SK-MEL-5 (cell line): ENCODE results near the gene GJA4. TPM values are rescaled to one million over a fixed set of nuclear protein-coding genes. Genes with fewer than 3 reads are reported as not detected.
"Not testable (repeated sequence)": the region's sequence is repeated elsewhere in the genome, so short reads cannot be mapped to it uniquely, and the experiment has no call there.

Source experiments
- DNase-seq: peaks from one replicate; pipeline ENCODE4 v3.0.0-alpha.2; 2016; ENCODE audit warnings: low read depth, low spot score
- in situ Hi-C: cut with HindIII; loops from 2 replicates; pipeline ENCODE4 v1.10.0; 2016; ENCODE audit warnings: low sequenced_read_pairs, high pct_unique_total_duplicates, low pct_unique_long_range_greater_than_20kb
- total RNA-seq: library from RNA; depleted of rRNA; stranded (reverse); fragments of >200 nt; shearing (Covaris generic); gene quantifications from 2 replicates; pipeline ENCODE4 v1.2.3, GENCODE V29; 2014

The GJA4 gene
- total RNA-seq, 1 experiment from 2014 or later = not detected

DNA sequence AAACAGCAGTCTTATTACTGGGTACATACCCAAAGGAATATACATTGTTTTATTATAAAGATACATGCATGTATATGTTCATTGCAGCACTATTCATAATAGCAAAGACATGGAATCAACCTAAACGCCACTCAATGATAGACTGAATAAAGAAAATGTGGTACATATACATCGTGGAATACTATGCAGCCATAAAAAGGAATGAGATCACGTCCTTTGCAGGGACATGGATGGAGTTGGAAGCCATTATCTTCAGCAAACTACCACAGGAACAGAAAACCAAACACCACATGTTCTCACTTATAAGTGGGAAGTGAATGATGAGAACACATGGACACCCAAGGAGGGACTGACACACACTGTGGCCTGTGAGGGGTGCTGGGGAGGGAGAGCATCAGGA lies 18.0 kb downstream of the GJA4 start:
- in situ Hi-C loops, DNase-seq: not testable (repeated sequence)

DNA sequence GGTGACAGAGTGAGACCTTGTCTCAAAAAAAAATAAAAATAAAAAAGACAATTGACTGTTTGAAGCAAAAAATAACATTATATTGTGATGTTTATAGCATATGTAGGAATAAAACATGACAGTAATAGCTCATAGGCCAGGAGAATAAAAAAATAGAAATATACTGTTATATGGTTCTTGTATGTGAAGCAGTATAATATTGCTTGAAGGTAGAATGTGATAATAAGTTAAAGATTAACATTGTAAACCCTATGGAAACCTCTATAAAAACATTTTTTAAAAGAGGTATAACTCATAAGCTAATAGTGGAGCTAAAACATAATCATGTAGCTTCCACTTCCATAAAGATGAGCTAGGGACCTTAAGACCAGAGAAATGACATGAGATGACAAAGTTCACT lies 23.5 kb downstream of the GJA4 start:
- in situ Hi-C loops = no loop called here
- no peak for DNase-seq

DNA sequence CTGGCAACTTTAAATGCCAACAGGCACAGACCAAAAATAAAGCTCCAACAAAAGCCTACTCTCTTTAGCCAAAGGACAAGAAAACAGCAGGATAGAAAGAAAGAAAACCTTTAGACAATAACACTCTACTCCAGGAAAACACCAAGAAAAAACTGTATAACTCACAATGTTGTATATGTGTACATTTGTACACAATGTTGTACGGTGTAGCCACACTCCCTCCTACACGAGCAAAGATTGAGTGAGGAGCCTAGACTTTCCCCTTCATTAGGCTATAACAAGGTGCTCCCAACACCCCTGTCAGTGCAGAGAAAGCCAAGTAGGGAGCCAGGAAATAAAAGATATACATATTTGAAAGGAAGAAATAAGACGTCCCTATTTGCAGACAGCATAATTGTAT lies 24.0 kb downstream of the GJA4 start:
- no peak for DNase-seq
- in situ Hi-C loops = no loop called here

- DNase-seq, in situ Hi-C loops: not testable (repeated sequence)
Measured at GRCh38 chr1:34818862-34819261, 26.1 kb downstream of the GJA4 start.

- no peak for DNase-seq
- in situ Hi-C loops = no loop called here
Measured at GRCh38 chr1:34822202-34822601, 29.4 kb downstream of the GJA4 start.

GRCh38 chr1:34824817-34825454 lies 32.1 kb downstream of the GJA4 start:
- in situ Hi-C loops = no loop called here
- DNase-seq = no peak

DNA sequence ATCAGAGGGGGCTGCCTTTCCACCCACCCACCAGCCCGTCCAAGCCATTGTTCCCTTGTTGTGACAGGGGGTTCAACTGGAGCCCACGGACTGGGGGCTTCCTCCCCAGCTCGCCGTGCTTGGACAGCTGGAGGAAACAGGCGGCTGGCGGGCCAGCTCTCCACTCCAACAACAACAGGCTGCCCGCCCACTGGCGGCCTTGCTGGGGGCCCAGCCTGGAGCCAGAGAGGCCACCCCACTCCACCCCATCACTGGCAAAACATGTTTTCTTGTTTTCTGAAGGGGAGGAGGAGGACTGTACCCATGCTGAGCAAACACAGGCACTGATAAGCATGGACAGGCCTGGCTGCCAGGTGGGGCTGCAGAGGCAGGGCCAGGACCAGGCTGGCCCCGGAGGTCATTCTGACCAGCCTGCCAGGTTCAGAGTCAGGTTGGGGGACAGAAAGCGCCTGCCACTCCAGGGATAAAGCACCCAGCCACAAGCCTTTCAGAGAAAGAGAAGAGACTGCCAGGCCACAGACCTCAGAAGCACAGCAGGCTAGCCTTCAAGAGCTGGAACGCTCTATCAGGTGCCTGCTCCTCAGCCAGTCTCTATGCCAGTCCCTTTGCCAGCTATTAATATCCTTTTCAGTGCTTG lies 32.8 kb downstream of the GJA4 start:
- in situ Hi-C loops = no loop called here

DNA sequence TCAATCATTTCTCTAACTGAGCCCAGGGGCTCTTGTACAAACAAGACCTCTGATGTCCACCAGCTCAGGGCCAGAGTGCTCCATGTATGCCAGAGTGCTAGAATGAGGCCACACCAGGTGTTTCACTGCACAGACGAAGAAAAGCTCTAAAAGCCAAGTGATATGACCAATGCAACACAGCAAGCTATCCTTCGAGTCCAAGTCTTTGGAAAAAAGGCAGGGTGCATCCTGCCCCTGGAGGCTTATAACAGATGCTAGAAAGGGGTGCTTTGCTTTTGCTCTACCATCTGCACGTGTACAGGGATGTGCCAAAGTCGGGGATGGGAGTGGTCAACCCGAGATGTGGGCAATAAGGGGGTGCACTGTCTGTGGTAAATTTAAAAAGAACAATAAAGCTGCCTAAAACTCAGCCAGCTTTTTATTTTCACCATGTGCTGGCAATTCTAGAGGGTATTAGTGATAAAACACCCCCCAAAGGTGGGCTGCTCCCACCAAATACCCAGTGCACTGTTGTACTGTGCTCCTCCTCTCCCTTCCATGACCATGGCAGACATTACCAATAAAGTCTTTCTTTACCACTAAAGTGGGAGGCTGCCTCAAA lies 34.6 kb downstream of the GJA4 start:
- no peak for DNase-seq
- in situ Hi-C loops = no loop called here

More for the DNA sequence above, 32.8 kb downstream of the GJA4 start:
- DNase-seq = no peak

- DNase-seq = no peak
- in situ Hi-C loops = no loop called here
Measured at GRCh38 chr1:34828611-34829010, 35.8 kb downstream of the GJA4 start.

GRCh38 chr1:34829250-34829649 lies 36.5 kb downstream of the GJA4 start:
- in situ Hi-C loops = no loop called here
- no peak for DNase-seq

DNA sequence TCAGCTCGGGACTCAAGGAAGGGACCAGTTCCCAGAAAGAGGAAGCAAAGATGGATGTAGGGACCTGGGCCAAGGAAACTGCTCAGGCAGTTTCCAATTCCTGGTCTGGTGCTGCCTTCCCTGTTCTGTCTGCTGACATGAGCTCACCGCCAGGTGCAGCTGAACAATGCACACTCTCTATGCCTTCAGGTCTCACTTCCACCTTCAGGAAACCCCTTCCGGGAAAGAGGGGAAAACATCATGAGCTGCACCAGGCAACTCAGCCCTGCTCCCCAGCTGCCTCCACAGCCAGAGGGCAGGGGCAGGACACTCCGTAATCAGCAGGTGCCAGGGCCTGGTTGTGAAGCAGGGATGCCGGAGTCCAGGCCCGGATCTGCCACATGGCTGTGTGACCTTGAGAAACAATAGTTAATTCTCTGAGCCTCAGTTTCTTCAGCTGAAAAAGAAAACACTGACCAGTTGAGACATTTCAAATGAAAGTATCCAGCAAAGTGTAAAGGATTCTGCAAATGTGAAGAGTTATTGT lies 39.0 kb downstream of the GJA4 start:
- in situ Hi-C loops = no loop called here
- DNase-seq = no peak

GRCh38 chr1:34833711-34834110 lies 40.9 kb downstream of the GJA4 start:
- in situ Hi-C loops = no loop called here
- no peak for DNase-seq

- no peak for DNase-seq
- in situ Hi-C loops = no loop called here
Measured at GRCh38 chr1:34839526-34840305, 46.9 kb downstream of the GJA4 start.

DNA sequence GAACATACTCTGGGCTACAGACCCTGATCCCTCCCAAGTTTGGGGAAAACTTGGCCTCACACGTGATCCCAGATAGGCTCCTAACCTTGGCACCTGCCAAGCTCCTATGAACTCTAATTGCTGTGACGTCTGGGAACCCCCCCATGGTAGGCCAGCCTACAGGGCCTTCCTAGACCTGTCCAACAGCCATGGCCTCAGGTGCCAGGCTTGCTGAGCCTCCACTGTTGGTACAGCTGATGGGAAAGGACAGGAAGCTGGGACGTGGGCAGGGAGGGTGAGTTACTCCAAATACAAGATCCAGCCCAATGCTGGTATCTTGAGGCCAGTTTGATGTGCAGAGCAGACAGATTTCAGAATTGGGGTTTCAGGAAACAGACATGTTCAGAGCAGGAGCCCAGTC lies 47.6 kb downstream of the GJA4 start:
- in situ Hi-C loops = no loop called here
- no peak for DNase-seq

- no peak for DNase-seq
- in situ Hi-C loops = no loop called here
Measured at GRCh38 chr1:34842073-34842472, 49.3 kb downstream of the GJA4 start.

- in situ Hi-C loops = no loop called here
- no peak for DNase-seq
Measured at GRCh38 chr1:34842952-34843371, 50.2 kb downstream of the GJA4 start.

DNA sequence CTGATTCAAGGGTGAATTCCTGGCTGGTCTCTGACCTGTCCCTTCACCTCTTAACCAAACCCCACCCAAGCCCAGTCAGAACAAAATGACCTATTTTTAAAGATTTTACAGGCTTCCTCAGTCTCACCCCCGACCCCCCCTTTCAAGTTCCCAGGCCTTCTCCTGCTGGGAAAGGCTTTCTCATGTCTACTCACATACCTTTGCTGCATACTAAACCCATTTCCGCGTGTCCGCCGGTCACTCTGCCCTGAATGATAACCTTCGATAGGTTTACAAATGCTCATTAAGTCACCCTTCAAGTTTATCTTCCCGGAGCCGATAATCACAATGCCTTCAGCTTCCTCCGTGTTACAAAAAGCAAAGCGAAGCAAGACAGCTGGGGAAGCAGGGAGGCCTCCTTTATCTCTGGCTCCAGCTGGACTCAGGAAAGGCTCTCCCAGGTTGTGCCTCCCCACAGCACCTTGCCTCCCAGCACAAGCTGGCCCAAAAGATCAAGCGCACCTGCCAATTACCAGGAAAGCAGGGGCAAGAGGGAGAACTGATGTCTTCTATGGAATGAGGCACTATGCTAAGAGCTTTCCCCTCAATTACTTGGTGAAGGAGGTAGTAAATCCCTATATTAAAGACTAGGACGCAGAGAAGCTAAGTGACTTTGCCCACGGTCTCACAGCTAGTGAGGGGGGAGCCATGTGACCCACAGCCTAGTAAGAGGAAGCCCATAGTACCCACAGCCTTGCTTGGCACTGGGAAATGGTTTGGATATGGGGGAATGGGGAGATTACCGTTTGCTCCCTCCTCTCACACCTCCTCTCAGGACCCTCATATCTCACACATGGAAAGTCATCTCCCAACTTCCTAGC lies 50.8 kb downstream of the GJA4 start:
- in situ Hi-C loops = no loop called here
- no peak for DNase-seq
